Activated CD8-positive, alpha-beta memory T cell treated with anti-CD3 and anti-CD28 coated beads for 48 hours (primary cell): Measurements from ENCODE around the gene IAPP.
"Not testable (repeated sequence)": the region's sequence is repeated elsewhere in the genome, so short reads cannot be mapped to it uniquely, and the experiment has no call there.

ENCODE experiments used
- DNase-seq, 3 experiments: peaks; one replicate each; pipeline ENCODE4 v3.0.0-alpha.2; 2020; ENCODE audit warnings: low read depth in 2 of 3, low spot score in 2 of 3

The IAPP gene

GRCh38 chr12:21379218-21379617, 6.5 kb downstream of the IAPP start:
- DNase-seq = no peak

- not testable (repeated sequence) for DNase-seq
Measured at GRCh38 chr12:21381320-21381719, 8.6 kb downstream of the IAPP start.

- DNase-seq = no peak
Measured at GRCh38 chr12:21384261-21384660, 11.6 kb downstream of the IAPP start.

- DNase-seq = no peak
Measured at GRCh38 chr12:21387174-21387573, 14.5 kb downstream of the IAPP start.

- DNase-seq = no peak
Measured at GRCh38 chr12:21392384-21392783, 19.7 kb downstream of the IAPP start.

GRCh38 chr12:21394828-21395626, 22.3 kb downstream of the IAPP start:
- not testable (repeated sequence) for DNase-seq

- no peak for DNase-seq
Measured at GRCh38 chr12:21413369-21414277, 40.9 kb downstream of the IAPP start.

GRCh38 chr12:21416511-21417121, 43.9 kb downstream of the IAPP start:
- DNase-seq = no peak

GRCh38 chr12:21418398-21418797, 45.7 kb downstream of the IAPP start:
- DNase-seq = not testable (repeated sequence)

- DNase-seq = not testable (repeated sequence)
Measured at GRCh38 chr12:21419009-21419699, 46.5 kb downstream of the IAPP start.

- no peak for DNase-seq
Measured at GRCh38 chr12:21428241-21428640, 55.5 kb downstream of the IAPP start.
